Skeletal muscle satellite cell (primary cell): ENCODE results near the gene CHST1.

Experiments used
- H3K27me3 ChIP-seq: 2 replicates; pipeline ENCODE4 v1.7.0; 2013; ENCODE audit warnings: low read length; ENCODE audit not compliant: control insufficient read depth, insufficient read depth
- H3K36me3 ChIP-seq: 2 replicates; pipeline ENCODE4 v1.7.0; 2013; ENCODE audit warnings: mild to moderate bottlenecking, control low read depth, low read length; ENCODE audit not compliant: insufficient read depth
- H3K4me1 ChIP-seq: 2 replicates; pipeline ENCODE4 v1.7.0; 2013; ENCODE audit warnings: low read length; ENCODE audit not compliant: control insufficient read depth, insufficient read depth
- H3K4me2 ChIP-seq: 2 replicates; pipeline ENCODE4 v1.7.0; 2013; ENCODE audit warnings: mild to moderate bottlenecking, low read length
- H3K4me3 ChIP-seq: 2 replicates; pipeline ENCODE4 v1.7.0; 2013; ENCODE audit warnings: low read length
- H3K9ac ChIP-seq: 2 replicates; pipeline ENCODE4 v1.7.0; 2013; ENCODE audit warnings: mild to moderate bottlenecking, low read depth, low read length, moderate library complexity
- H3K9me3 ChIP-seq: replicated peaks from 2 replicates; pipeline ENCODE4 v1.7.0; 2013; ENCODE audit warnings: mild to moderate bottlenecking, control low read depth, low read length

The CHST1 gene

DNA sequence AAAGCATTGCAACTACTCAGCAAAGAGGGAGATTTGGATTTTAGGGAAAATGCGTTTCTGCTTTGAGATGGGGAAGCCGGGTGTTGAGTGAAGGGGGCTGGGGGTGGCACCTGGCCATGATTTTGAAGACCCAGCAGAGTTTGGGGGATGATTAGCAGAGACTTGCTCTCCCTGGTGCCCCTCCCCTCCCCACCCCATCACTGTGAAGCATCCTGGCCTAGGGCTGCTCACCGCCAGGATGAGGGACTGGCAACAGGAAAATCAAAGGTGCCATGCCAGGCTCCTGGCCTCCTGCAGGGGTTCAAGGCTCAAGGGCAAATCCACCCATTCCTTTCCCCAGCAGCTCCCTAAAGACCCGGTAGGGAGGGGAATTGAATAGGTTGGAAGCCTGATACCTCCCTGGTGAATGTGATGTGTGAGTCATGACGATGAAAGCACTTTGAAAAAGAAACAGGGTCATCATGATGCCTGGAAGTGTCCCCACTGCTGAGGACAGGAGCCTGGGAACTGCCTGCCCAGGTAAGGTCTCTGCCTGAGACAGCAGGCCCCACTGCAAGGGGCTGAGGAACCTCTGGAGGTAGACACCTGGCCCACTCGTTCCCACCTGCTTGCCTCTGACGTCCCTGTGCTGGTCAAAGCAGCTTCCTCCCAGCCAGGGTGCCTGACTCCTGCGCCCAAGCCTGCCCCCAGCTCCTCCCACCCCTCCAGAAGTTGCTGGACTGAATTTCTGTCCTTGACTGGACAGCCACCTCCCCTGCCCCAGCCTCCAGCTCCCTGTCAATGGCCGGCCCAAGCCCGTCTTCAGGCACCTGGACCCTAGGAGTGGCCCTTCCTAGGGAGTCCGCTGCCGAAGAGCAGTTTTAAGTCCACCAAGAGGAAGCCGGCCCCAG, 1.7 kb downstream of the CHST1 start:
- Histone ChIP-seq H3K4me3 (peak overlapping the region; percentile 70), H3K36me3 (no peaks in the 10 kb centered on the region), H3K9me3 (no peaks in the 10 kb centered on the region), H3K27me3 (peaks cover 73% of the 10 kb centered on the region), H3K4me1 (peaks cover 37% of the 10 kb centered on the region), H3K4me2 (peak overlapping the region; percentile 87), H3K9ac (peak overlapping the region; percentile 47)

DNA sequence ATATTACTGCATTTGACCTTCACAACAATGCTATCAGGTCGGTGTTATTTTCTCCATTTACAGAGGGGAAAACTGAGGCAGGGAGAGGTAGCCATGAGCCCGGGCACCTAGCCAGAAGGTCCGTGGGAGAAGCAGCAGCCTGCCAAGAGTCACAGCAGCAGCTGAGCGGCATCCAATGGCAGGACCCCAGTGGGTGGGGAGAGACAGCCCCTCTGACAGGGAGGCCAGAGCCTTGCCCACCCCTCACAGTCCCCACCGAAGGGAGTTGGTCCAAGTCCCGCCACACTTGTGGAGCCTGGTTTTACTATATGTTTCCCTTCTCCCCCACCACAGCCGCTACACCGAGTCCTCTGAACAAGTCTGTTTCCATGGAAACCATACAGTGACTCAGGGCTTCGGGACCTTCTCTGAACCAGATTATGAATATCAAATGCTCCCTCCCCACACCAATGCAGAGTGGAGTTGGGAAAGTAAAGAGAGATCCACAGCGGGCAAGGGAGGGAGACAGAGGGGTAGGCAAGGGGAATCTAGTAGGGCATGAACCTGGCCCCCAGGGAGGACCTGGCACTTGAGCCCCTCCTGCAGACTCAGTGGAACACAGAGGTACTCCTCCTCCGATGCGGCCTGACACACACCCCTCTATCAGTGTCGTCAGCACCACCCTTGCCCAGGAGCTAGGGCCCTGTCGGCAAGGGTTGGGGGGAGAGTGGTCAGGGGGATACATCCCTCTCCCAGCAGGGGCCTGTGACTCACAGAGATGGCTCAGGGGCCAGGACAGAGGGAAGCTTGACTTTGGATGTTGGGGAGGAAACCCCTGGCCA, 2.5 kb downstream of the CHST1 start:
- Histone ChIP-seq H3K36me3 (no peaks in the 10 kb centered on the region), H3K9ac (no peak overlapping the region), H3K4me1 (peaks cover 44% of the 10 kb centered on the region), H3K9me3 (no peaks in the 10 kb centered on the region), H3K4me3 (peak overlapping the region; percentile 45), H3K27me3 (peaks cover 65% of the 10 kb centered on the region), H3K4me2 (peak overlapping the region; percentile 73)

DNA sequence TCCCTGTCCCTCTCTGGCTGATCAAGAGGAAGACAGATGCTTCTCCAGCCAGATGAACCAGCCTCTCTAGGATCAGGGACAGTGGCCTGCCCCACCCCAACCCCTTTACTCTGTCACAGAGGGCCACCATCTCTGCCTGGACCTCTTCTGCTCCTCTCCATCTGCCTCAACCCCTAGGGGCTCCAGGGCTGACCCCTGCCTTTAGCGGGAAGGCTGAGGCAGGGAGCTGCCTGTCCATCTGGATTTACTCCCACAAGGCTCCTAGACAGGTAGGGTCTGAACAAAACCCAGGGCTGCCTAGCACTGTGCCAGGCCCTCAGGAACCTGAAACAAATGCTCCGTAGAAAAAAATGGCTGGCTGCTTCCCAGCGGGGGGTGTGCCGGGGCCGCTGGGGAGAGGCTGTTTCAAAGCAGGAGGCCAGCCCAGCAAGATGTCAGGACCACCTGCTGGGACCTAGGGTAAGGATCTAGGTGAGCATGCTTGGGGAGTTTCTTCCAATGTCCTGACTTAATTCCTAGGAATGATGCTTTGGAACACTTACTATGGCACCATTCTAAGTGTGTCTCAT, 3.2 kb downstream of the CHST1 start:
- H3K27me3 ChIP-seq, result peaks cover 59% of the 10 kb centered on the region
- H3K4me2 ChIP-seq, result peak overlapping the region; percentile 73
- no peak overlapping the region for H3K9ac ChIP-seq
- H3K36me3 ChIP-seq, result no peaks in the 10 kb centered on the region
- no peaks in the 10 kb centered on the region for H3K9me3 ChIP-seq
- no peak overlapping the region for H3K4me3 ChIP-seq
- H3K4me1 ChIP-seq, result peaks cover 44% of the 10 kb centered on the region

DNA sequence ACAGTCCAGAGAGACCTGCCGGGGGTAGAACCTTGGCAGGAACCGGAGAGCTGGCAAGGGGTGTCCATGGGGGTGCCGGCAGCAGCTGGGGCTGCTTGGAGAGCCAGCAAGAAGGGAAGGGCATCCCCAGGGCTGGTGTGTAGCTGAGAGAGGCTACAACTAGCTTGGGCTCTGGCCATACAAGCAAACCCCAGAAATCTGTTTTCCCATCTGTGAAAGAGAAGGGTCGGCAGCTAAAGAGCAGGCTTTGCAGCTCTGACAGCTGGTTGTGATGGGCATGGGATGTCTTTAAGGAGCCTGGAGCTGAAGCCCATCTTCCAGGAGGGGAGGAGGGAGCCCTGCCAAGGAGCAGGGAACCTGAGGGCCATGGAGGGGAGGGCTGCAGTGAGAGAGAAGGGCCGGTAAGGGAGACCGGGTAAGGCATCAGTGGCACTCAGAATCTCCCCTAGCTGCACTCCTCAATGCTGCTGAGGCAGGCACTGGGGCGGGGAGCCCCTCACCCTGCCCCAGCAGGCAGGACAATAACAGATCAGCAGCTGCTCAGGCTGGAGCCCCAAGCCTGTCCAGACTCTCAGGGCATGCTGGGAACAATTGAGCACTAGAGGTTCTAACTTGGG, 3.9 kb downstream of the CHST1 start:
- H3K27me3 ChIP-seq, result peaks cover 53% of the 10 kb centered on the region
- no peak overlapping the region for H3K9ac ChIP-seq
- H3K36me3 ChIP-seq, result no peaks in the 10 kb centered on the region
- H3K4me3 ChIP-seq, result no peak overlapping the region
- peaks cover 44% of the 10 kb centered on the region for H3K4me1 ChIP-seq
- H3K9me3 ChIP-seq, result no peaks in the 10 kb centered on the region
- no peak overlapping the region for H3K4me2 ChIP-seq

DNA sequence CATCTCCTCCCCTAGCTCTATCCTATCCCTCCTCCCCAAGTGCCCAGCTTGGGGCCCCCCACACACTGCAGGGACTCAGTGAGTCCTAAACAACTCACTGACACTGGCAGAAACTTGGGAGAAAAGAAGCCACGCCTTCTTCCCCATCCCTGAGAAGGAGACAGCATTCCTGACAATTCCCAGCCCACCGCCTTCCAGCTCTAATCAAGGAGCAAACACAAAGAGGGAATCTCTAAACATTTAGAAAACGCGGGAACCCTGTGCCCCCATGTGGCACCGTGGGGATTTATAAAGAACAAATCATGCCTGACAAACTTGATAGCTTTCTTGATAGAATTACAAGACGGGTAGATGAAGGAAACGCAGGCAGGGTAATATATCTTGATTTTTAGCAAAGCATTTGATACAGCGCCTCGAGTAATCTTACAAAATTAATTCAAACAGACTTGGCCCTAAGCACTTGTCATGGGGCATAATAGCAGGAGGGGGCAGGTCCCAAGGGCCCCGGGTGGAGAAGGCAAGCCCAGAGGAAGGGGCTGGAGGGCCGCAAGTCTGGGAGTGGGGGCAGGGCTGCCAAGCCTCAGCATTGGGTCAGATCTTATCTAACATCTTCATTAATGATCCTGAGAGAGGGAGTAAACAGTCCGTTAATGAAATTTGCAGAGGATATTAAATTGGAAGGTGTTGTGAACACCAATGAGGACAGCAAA, 4.5 kb downstream of the CHST1 start:
- no peaks in the 10 kb centered on the region for H3K9me3 ChIP-seq
- no peaks in the 10 kb centered on the region for H3K36me3 ChIP-seq
- peaks cover 47% of the 10 kb centered on the region for H3K27me3 ChIP-seq
- H3K9ac ChIP-seq, result no peak overlapping the region
- peaks cover 42% of the 10 kb centered on the region for H3K4me1 ChIP-seq
- H3K4me3 ChIP-seq, result no peak overlapping the region
- no peak overlapping the region for H3K4me2 ChIP-seq

DNA sequence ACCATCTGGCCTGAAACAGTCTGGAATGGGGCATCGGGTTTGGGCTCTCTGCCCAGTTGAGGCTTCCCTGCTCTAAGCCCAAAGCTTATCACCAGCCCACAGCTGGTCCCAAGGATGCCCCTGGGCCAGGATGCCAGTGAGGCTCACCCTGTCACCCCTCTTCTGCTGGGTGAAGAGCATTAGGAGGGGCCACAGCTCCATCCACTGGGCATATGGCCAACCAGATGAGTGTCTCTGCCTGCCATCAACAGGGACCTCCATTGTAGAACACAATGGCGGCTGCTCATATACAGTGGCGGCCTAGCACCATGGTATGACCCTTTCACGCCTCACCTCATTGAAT, 5.6 kb downstream of the CHST1 start:
- no peak overlapping the region for H3K9ac ChIP-seq

DNA sequence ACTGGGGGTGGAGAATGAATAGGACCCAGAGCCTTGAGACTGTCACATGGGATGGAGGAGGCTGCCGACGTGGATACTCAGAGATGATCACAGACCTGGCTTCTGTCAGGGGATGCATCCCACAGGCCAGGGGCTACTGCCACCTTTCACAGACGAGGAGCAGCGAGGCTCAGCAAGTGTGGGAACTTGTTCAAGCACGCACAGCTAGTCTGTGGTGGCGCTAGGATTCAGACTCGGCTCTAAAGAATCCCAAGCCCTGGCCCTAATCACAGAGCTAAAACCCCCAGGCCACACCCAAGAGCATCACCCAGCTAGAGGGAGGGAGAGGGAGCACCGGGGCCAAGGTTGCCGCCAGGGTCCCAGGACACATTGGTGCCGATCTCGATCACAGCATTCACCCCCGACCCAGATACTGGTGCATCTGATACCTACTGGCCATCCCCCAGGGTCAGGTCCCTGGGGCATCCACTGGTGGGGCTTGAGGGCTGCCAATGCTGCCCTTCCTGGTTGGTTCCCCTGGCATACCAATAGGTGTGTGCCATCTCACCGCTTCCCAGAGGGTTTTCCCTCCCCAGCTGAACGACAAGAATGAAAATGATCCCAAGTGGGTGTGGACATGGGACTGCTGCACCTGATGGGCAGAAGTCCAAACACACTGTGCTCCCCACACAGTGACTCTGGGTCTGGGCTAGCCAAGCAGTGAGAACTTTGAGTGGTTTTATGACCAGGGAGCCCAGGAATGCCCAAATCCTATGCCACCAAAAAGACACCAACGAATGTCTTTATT, 6.2 kb downstream of the CHST1 start:
- Histone ChIP-seq H3K9ac (no peak overlapping the region), H3K9me3 (no peaks in the 10 kb centered on the region), H3K27me3 (peaks cover 40% of the 10 kb centered on the region), H3K4me2 (peak overlapping the region; percentile 55), H3K36me3 (no peaks in the 10 kb centered on the region), H3K4me3 (peak overlapping the region; percentile 27), H3K4me1 (peaks cover 31% of the 10 kb centered on the region)

More for the DNA sequence above, 5.6 kb downstream of the CHST1 start:
- H3K4me3 ChIP-seq, result no peak overlapping the region
- H3K36me3 ChIP-seq, result no peaks in the 10 kb centered on the region
- no peaks in the 10 kb centered on the region for H3K9me3 ChIP-seq
- peaks cover 45% of the 10 kb centered on the region for H3K27me3 ChIP-seq
- no peak overlapping the region for H3K4me2 ChIP-seq
- H3K4me1 ChIP-seq, result peaks cover 37% of the 10 kb centered on the region

DNA sequence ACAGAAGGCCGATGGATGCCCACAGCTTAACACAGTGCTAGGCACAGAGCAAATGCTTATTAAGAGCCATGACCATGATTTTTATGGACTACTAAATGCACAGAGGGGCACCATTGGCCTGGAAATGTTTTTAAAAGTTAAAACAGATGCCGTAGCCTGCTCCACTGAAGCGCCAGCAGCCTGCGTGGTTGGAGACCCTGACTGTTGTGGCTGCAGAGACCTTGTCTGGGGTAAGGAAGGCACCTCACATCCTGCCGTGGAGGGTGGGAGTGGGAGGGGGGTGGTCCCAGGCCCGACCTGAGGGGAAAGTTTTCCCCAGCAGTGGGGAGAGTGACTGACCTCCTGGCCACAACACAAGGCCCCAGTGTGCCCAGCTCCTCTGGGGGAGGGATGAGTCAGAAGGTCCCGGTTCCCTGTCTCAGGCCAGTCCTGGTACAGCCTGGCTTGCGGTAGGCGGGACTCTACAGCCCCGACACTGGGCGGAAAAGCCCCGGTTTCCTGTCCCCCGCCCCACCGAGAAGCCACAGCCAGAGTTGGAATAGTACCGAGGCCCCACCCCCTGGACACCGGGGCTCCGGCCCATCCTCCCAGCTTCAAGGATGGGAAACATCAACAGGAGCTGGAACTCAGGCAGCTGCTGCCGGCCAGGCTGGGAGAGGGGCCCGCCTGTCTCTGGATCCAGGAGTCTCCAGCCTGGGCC, 7.0 kb downstream of the CHST1 start:
- Histone ChIP-seq H3K36me3 (no peaks in the 10 kb centered on the region), H3K9ac (peak overlapping the region; percentile 39), H3K9me3 (no peaks in the 10 kb centered on the region), H3K4me2 (peak overlapping the region; percentile 55), H3K4me1 (peaks cover 23% of the 10 kb centered on the region), H3K27me3 (peaks cover 32% of the 10 kb centered on the region), H3K4me3 (peak overlapping the region; percentile 27)

DNA sequence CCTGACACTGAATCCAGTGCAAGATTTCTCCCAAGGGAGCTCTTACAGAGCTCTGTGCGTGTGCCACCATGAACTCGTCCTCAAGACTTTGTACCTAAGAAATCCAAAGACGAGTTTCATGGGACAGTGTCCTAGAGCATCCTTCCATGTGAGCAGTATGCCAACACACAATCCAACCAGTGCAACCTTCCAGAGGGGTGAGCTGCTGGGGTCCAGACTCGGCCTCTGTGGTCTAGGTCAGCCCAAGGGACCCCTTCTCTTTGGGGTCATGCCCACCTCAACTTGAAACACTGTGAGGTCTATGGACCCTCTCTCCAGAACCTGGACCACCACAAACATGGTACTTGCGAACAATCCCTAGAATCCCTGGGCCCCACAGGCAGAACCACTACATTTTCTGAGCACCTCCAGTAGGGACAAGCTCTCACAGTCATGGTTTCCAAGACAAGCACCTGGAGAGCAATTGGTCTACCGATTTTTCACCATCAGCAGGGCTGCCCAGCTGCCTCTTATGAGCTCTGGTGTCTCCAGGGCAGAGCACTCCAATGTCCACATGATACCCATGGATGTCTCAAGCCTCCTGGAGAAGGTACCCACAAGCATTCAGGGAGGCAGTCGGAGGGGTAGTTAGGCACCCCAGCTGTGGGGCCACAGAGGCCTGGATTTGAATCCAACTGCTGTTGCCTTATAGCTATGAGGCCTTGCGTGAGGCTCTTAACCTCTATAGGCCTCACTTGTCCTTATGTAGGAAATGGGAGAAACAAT, 7.7 kb downstream of the CHST1 start:
- H3K36me3 ChIP-seq, result no peaks in the 10 kb centered on the region
- H3K4me1 ChIP-seq, result peaks cover 20% of the 10 kb centered on the region
- peaks cover 27% of the 10 kb centered on the region for H3K27me3 ChIP-seq
- no peak overlapping the region for H3K4me2 ChIP-seq
- no peak overlapping the region for H3K4me3 ChIP-seq
- H3K9ac ChIP-seq, result no peak overlapping the region
- H3K9me3 ChIP-seq, result no peaks in the 10 kb centered on the region
